ENCODE measurements around the gene SERPINE1.
"Not testable (repeated sequence)": the region's sequence is repeated elsewhere in the genome, so short reads cannot be mapped to it uniquely, and the experiment has no call there.

Gene SERPINE1

DNA sequence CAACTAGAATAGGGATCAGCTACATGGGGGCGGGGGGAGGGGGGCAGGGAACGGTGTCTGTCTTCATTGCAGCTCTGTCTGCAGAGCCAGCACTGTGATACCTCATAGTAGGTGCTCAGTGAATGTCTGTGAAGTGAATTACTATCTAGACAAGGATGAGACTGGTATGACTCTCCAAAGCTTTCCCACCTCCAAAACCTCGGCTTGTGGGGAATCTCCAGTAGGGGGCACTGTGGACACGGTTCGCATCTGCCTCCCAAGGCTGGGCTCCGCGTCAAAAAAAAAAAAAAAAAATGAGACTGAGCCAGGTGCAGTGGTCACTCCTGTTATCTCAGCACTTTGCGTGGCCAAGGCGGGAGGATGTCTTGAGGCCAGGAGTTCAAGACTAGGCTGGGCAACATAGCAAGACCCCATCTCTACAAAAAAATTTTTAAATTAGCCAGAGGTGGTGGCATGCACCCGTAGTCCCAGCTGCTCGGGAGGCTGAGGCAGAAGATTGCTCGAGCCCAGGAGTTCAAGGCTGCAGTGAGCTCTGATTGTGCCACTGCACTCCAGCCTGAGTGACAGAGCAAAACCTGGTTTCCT lies 32.0 kb upstream of the SERPINE1 start:
- Mint-ChIP-seq H3K27ac (no peak overlapping the region), H3K9me3 (no peaks in the 10 kb centered on the region), H3K27me3 (peaks cover 0 to 1% of the 10 kb centered on the region in 2 donors), H3K4me1 (peaks cover 15 to 27% of the 10 kb centered on the region in 2 donors), H3K36me3 (peaks cover 21 to 39% of the 10 kb centered on the region in 2 donors), H3K4me3 (no peak overlapping the region)
- DNase-seq (no peak), ATAC-seq (replicated peaks) (peak in 1 of 2 donors; percentile 23)

DNA sequence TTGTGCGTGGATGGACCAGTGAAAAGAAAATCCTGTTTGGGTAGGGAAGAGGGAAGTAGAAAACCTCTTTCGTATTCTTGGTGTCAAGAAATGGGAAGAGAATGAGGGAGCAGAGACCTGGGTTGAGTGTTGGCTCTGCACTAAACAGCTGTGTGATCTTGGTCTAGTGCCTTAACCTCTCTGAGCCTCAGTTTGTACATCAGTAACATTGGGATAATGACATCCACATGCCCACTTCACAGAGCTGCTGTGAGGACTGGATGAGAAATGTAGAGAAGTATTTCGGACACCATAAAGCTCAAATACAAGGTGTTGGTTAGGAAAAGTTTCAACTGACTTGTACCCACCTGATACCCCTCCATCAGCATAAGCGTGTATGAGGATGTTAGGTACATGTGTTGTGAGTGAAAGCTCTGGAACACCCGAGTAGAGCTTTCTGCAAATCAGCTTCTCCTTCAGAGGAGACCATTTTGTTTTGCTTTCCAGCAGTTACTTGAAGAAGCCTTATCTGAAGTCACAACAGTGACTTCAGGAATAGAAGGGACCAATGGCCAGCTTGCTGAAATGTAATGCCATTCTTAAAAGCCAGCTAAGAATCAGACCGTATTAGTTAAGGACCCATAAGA lies 30.5 kb upstream of the SERPINE1 start:
- peaks cover 10 to 26% of the 10 kb centered on the region in 2 donors for H3K36me3 Mint-ChIP-seq
- ATAC-seq (replicated peaks) (no peak), DNase-seq (no peak)
- peaks cover 17 to 36% of the 10 kb centered on the region in 2 donors for H3K4me1 Mint-ChIP-seq
- H3K27ac Mint-ChIP-seq, result no peak overlapping the region
- no peaks in the 10 kb centered on the region for H3K9me3 Mint-ChIP-seq
- H3K4me3 Mint-ChIP-seq, result no peak overlapping the region
- peaks cover 8 to 11% of the 10 kb centered on the region in 2 donors for H3K27me3 Mint-ChIP-seq

DNA sequence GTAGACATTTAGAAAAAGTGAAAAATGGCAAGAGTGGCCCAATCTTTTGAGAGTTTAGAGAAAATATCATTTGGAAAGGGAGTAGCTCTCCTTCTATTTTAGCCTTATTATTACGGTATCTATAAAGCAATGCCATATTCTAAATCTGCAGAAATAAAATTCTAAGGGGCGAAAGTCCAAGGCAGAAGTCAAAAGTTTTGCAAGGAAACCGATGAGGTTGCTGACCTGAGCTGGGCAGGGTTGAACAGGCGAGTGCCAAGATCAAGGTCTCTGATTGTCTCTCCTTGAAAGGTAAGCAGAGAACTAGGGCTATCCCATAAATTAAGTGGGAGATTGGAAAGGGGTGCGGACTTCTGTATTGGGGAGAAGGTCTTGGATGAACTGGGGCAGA lies 30.0 kb upstream of the SERPINE1 start:
- H3K27me3 Mint-ChIP-seq, result peaks cover 12 to 16% of the 10 kb centered on the region in 2 donors
- DNase-seq (no peak), ATAC-seq (replicated peaks) (no peak)
- peaks cover 17 to 36% of the 10 kb centered on the region in 2 donors for H3K4me1 Mint-ChIP-seq
- no peaks in the 10 kb centered on the region for H3K9me3 Mint-ChIP-seq
- no peak overlapping the region for H3K4me3 Mint-ChIP-seq
- H3K27ac Mint-ChIP-seq, result no peak overlapping the region
- peaks cover 6 to 22% of the 10 kb centered on the region in 2 donors for H3K36me3 Mint-ChIP-seq

DNA sequence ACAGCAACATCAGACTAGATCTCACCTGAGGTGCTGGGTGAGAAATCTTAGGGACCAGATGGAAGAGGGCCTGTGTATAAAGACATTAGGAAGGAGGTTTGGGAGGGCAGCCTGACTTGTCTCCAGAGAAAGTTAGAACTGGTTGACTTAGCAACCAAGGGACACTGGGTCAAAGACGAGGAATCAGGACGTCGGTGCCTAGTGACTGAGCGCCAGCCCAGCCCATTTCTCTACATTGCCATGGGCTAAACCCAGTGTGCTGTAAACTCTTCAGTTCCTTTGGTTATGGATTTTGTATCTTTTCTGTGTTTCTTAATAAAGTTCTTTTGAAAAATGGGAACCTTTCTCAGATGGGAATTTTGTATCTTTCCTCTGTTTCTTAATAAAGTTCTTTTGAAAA lies 29.3 kb upstream of the SERPINE1 start:
- peaks cover 14 to 21% of the 10 kb centered on the region in 2 donors for H3K27me3 Mint-ChIP-seq
- H3K9me3 Mint-ChIP-seq, result no peaks in the 10 kb centered on the region
- no peak overlapping the region for H3K4me3 Mint-ChIP-seq
- H3K36me3 Mint-ChIP-seq, result peaks cover 2 to 19% of the 10 kb centered on the region in 2 donors
- DNase-seq (no peak), ATAC-seq (replicated peaks) (no peak)
- peaks cover 17 to 36% of the 10 kb centered on the region in 2 donors for H3K4me1 Mint-ChIP-seq
- H3K27ac Mint-ChIP-seq, result no peak overlapping the region

DNA sequence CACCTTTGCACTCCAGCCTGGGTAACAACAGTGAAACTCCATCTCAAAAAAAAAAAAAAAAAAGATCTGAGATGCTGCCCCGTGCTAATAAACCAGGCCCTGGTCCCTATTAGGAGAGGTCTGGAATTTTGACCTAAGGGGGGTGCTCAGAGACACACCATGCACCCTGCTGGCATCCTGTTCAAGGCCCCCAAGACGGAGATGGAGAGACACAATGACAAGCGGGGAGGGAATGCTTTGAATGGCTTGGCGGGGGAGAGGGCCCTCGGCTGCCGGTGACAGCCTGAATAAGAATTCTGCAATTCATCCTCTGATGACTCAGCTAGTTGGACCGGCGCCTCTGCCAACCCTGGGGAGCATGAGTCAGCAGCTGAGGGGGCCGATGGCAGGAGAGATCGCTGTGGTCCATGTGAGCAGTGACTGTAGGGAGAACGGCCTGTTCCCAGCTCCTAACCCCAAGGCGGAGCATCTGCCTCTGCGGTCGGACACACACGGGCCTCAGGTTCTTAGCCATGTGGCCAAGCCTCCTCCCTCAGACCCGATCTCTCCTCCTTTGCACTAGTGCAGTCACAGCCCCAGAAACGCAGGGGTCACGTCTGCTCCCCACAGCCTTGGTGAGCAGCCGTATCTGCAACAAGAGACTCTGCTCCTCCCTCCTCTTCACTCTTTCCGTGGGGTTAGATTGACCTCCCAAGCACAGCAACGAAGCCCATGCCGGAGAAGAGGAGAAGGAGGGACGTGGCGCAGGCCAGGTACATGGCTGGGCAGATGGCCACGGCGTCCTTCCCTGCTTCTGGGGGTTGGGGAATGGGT lies 26.7 kb upstream of the SERPINE1 start:
- Mint-ChIP-seq H3K4me3 (peak overlapping the region; percentile 14 to 41), H3K36me3 (peaks cover 0 to 4% of the 10 kb centered on the region in 2 donors), H3K27me3 (peaks cover 31 to 46% of the 10 kb centered on the region in 2 donors), H3K27ac (no peak overlapping the region), H3K9me3 (no peaks in the 10 kb centered on the region), H3K4me1 (peaks cover 16 to 23% of the 10 kb centered on the region in 2 donors)
- DNase-seq (peak; percentile 24), ATAC-seq (replicated peaks) (peak; percentile 66 to 78)

DNA sequence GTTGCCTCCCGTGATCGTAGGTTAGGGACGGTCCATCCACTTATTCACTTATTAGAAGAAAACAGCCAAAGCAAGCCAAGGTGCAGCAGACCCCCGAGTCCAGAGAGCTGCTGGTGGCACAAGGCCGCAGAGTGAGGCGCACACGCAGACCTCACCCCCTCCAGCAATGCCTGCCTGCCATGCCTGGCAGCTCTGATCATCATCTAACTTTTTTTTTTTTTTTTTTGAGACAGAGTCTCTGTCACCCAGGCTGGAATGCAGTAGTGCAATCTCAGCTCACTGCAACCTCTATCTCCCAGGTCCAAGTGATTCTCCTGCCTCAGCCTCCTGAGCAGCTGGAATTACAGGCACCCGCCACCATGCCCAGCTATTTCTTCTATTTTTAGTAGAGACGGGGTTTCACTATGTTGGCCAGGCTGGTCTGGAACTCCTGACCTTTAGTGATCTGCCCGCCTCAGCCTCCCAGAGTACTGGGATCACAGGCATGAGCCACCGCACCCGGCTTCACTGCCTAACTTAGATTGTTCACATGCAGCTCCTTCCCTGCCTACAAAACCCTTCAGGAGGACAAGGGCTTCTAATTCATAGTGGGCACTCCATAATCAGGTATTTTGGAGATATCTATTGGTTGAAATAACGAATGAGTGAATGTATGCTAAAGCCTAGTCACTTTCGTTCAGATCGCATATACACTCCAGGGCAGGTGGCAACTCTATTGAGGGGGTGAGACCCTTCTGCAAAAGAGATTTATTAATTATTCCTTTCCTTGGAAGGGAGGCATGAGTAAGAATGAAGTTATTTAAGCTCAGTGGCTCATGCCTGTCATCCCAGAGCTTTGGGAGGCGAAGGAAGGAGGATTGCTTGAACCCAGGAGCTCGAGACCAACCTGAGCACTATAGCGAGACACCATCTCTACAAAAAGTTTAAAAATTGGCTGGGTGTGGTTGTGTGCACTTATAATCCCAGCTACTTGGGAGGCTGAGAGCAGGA lies 25.8 kb upstream of the SERPINE1 start:
- H3K4me1 Mint-ChIP-seq, result peaks cover 13 to 17% of the 10 kb centered on the region in 2 donors
- no peaks in the 10 kb centered on the region for H3K9me3 Mint-ChIP-seq
- no peaks in the 10 kb centered on the region for H3K36me3 Mint-ChIP-seq
- H3K4me3 Mint-ChIP-seq, result no peak overlapping the region
- DNase-seq (no peak), ATAC-seq (replicated peaks) (no peak)
- peaks cover 31 to 47% of the 10 kb centered on the region in 2 donors for H3K27me3 Mint-ChIP-seq
- no peak overlapping the region for H3K27ac Mint-ChIP-seq

DNA sequence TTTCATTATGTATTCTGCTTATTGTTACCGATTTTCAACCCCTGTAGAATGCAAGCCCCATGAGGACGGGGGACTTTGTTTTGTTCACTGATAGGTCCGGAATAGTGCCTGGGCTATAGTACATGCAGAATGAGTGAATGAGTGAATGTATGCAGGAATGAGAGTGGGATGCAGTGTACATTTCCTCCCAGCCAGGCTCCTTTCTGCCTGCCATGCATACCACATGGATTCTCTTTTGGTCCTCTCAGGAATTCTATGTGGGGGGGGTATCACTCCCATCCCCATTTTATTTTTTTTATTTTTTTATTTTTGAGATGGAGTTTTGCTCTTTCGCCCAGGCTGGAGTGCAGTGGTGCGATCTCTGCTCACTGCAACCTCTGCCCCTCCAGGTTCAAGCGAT lies 24.9 kb upstream of the SERPINE1 start:
- H3K27ac Mint-ChIP-seq, result no peak overlapping the region
- no peaks in the 10 kb centered on the region for H3K9me3 Mint-ChIP-seq
- peaks cover 11 to 17% of the 10 kb centered on the region in 2 donors for H3K4me1 Mint-ChIP-seq
- ATAC-seq (replicated peaks), result no peak
- no peak for DNase-seq
- no peak overlapping the region for H3K4me3 Mint-ChIP-seq
- H3K36me3 Mint-ChIP-seq, result no peaks in the 10 kb centered on the region
- peaks cover 31 to 47% of the 10 kb centered on the region in 2 donors for H3K27me3 Mint-ChIP-seq

DNA sequence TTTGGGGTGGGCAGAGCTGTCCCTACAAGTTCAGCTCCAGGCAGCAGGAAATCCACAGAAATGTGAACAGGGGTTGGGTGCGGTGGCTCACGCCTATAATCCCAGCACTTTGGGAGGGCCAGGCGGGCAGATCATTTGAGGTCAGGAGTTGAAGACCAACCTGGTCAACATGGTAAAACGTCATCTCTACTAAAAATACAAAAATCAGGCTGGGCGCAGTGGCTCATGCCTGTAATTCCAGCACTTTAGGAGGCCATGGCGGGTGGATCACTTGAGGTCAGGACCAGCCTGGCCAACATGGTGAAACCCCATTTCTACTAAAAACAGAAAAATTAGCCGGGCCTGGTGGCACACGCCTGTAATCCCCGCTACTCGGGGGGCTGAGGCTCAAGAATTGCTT lies 23.2 kb upstream of the SERPINE1 start:
- not testable (repeated sequence) for H3K27ac Mint-ChIP-seq; H3K9me3 Mint-ChIP-seq; DNase-seq; ATAC-seq (replicated peaks); H3K36me3 Mint-ChIP-seq; H3K4me3 Mint-ChIP-seq
- peaks cover 17 to 27% of the 10 kb centered on the region in 2 donors for H3K4me1 Mint-ChIP-seq
- peaks cover 37 to 47% of the 10 kb centered on the region in 2 donors for H3K27me3 Mint-ChIP-seq

DNA sequence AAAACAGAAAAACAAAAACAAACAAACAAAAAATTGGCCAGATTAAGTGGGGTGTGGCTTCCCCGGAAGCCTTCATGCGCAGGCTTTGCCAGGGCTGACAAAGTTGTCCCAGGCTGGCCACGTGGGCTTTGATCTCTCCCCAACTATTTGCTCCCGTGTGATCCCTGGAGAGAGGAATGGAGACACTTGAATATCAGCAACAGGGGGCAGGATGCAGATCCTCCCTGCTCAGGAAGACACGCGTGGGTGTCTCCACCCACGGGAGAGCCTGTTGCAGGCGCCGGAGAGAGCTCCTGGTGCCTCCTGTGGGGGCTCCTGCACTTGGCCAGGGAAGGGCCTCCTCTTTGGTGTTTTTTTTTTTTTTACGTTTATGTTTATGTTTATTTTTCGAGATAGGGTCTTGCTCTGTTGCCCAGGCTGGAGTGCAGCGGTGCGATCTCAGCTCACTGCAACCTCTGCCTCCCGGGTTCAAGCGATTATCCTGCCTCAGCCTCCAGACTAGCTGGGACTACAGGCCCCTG lies 22.7 kb upstream of the SERPINE1 start:
- no peak overlapping the region for H3K4me3 Mint-ChIP-seq
- peaks cover 37 to 47% of the 10 kb centered on the region in 2 donors for H3K27me3 Mint-ChIP-seq
- no peak overlapping the region for H3K27ac Mint-ChIP-seq
- peaks cover 18 to 26% of the 10 kb centered on the region in 2 donors for H3K4me1 Mint-ChIP-seq
- no peak for DNase-seq
- H3K36me3 Mint-ChIP-seq, result no peaks in the 10 kb centered on the region
- no peak for ATAC-seq (replicated peaks)
- H3K9me3 Mint-ChIP-seq, result no peaks in the 10 kb centered on the region

DNA sequence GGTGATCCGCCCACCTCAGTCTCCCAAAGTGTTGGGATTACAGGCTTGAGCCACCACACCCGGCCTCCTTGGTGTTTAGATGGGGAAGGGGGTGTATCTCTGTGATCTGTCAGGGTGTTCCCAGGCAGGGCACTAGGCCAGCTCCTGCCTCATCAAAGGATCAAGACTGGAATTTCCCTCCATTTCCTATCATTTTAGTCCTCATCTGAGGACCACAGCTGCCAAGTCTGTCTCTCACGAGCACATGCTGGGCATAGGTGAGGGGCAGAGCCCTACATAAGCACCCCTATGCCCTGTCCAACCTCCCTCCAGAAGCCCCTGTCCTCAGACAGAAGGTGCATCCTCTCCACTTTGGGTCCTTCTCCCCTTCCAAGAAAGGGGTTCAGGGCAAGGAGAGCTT lies 22.1 kb upstream of the SERPINE1 start:
- H3K36me3 Mint-ChIP-seq, result no peaks in the 10 kb centered on the region
- H3K4me1 Mint-ChIP-seq, result peaks cover 14 to 21% of the 10 kb centered on the region in 2 donors
- no peak for ATAC-seq (replicated peaks)
- peaks cover 36 to 47% of the 10 kb centered on the region in 2 donors for H3K27me3 Mint-ChIP-seq
- no peak overlapping the region for H3K27ac Mint-ChIP-seq
- H3K9me3 Mint-ChIP-seq, result no peaks in the 10 kb centered on the region
- no peak for DNase-seq
- no peak overlapping the region for H3K4me3 Mint-ChIP-seq

DNA sequence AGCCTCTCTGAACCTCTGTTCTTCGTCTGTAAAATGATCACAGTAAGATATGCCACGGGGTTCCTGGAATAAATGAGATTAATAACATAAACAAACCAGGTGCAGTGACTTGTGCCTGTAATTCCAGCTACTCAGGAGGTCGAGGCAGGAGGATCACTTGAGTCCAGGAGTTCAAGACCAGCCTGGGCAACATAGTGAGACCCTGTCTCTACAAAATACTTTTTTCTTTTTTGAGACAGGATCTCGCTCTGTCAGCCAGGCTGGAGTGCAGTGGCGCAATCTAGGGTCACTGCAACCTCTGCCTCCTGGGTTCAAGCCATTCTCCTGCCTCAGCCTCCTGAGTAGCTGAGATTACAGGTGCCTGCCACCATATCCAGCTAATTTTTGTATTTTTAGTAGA lies 21.7 kb upstream of the SERPINE1 start:
- H3K27ac Mint-ChIP-seq; H3K4me3 Mint-ChIP-seq; DNase-seq; ATAC-seq (replicated peaks); H3K36me3 Mint-ChIP-seq; H3K9me3 Mint-ChIP-seq: not testable (repeated sequence)
- peaks cover 11 to 16% of the 10 kb centered on the region in 2 donors for H3K4me1 Mint-ChIP-seq
- peaks cover 32 to 47% of the 10 kb centered on the region in 2 donors for H3K27me3 Mint-ChIP-seq

DNA sequence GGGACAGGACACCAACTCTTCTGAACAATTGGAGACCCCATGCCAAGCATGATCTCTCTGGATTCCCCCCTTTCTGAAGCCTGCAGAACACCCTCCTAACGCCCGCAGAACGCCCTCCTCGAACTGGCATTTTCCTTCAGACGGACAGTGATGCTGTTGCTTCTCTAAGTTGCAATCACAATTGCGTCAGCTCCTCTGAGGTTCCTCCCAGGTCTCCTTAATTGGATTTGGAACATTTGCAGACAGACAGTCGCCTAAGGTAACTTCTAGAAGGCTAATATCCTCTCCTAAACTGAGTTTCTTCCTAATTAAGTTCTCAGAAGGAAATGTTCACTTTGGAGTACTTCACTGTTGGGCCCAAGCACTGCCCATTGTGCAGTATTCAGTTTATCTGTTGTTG lies 20.5 kb upstream of the SERPINE1 start:
- Mint-ChIP-seq H3K9me3 (no peaks in the 10 kb centered on the region), H3K4me1 (peaks cover 7 to 11% of the 10 kb centered on the region in 2 donors), H3K4me3 (no peak overlapping the region), H3K36me3 (no peaks in the 10 kb centered on the region), H3K27ac (no peak overlapping the region), H3K27me3 (peaks cover 29 to 37% of the 10 kb centered on the region in 2 donors)
- DNase-seq (no peak), ATAC-seq (replicated peaks) (no peak)

DNA sequence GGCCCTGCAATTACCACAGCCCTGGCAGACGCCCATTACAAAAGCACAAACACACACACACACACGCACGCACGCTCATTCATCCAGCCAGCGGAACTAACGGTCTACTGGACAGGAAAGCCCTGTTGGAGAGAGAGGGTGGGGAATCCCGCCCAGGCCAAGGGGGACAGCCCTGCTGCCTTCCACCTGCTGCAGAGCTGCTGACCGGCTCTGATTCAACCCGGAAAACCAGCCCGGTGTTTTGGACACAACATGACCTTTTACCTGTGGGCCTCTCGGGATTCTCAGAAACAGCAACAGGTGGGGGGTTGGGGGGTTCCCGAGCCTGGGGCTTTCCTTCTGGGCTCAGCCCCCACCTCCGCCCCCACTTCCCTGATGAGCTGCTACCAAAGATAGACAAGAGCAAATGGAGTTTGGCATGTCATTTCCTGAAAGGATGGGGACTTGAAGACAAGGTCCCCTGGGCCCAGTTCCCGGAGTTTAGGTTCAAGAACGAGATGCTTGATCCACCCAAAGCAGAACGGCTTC lies 18.5 kb upstream of the SERPINE1 start:
- no peaks in the 10 kb centered on the region for H3K36me3 Mint-ChIP-seq
- ATAC-seq (replicated peaks), result peak; percentile 53 to 71
- H3K9me3 Mint-ChIP-seq, result no peaks in the 10 kb centered on the region
- H3K4me1 Mint-ChIP-seq, result peaks cover 7 to 11% of the 10 kb centered on the region in 2 donors
- H3K27ac Mint-ChIP-seq, result peak overlapping the region; percentile 51
- no peak overlapping the region for H3K4me3 Mint-ChIP-seq
- DNase-seq, result peak; percentile 31
- H3K27me3 Mint-ChIP-seq, result peaks cover 14 to 19% of the 10 kb centered on the region in 2 donors

All from stimulated activated naive B cell treated with anti-CD40 and anti-IgM and Interleukin-4, amounts not matched to agents 10 μg/mL and 1 μg/mL and 100 μg/mL, for 72 hours (primary cell).